HG03432 (cell line): ENCODE data around the gene BAIAP2.

Experiments used
- ATAC-seq: cut with Tn5 transposase; IDR thresholded peaks from one replicate; pipeline ENCODE4 v1.9.1; 2021; ENCODE audit warnings: mild to moderate bottlenecking, moderate library complexity; ENCODE audit not compliant: unreplicated experiment

BAIAP2 gene

DNA sequence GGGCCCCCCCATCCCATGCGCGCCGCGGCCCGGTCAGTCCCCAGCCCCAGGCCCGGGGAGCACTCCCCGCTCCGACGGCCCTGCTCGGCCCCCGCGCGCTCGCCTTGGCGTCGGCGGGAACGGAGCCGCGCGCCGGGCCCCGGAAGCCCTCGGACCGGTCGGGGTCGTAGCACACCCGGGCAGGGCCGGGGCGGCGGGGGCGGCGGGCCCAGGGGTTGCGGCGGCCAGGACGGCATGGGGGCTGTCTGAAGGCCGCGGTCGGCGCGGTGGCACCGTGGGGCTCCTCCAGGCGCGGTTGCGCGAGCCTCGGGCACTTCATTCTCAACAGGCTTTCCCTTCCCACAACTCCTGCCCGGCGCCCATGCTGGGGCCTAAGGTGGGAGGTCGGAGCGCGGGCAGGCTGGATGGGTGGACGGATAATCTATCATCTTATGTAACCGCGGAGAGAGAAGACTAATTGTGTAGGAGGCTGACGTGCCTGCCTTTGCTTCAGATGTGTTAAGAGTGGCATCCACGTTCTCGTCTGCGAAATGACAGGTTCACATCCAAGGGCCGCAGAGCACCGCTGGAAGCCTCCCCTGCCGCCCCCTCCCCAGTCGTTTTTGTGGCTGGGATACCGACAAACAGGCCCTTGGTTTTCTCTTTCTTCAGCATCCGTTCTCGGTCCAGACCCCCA, 708 bp downstream of the BAIAP2 start:
- ATAC-seq: peak; percentile 5

DNA sequence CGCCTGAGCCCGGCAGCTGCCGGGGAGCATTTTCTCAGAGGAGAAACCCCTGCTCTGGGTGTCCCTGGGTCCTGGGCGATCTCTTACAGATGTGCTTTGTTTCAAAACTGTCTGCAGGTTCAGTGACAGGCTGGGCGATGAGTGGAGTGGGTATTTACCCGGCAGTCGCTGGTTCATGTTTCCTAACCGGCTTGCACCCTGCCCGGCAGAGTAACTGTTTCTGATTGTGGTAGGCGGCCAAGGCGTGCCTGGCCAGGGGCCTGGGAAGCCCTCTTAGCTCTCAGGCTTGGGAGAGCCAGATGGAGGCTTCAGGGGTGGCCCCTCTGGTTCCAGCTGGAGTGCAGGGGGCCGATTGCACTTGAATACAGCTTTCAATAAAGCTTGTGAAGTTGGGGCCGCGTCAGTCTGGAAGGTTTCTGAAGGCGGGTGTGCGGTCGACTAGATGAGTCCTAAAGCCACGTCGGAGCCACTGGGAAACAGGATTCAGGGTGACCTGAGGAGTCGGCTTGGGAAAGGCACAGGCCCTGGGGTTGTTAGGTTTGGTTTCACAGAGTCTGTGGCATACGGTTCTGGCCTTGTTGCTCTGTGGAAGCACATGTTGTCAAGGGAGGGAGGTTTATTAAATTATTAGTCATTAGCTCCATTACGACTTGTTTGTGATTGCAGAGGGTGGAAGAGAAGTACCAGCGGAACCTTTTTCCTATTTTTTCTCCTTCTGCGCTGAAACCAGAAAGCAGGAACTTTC, 1.4 kb downstream of the BAIAP2 start:
- ATAC-seq: no peak

DNA sequence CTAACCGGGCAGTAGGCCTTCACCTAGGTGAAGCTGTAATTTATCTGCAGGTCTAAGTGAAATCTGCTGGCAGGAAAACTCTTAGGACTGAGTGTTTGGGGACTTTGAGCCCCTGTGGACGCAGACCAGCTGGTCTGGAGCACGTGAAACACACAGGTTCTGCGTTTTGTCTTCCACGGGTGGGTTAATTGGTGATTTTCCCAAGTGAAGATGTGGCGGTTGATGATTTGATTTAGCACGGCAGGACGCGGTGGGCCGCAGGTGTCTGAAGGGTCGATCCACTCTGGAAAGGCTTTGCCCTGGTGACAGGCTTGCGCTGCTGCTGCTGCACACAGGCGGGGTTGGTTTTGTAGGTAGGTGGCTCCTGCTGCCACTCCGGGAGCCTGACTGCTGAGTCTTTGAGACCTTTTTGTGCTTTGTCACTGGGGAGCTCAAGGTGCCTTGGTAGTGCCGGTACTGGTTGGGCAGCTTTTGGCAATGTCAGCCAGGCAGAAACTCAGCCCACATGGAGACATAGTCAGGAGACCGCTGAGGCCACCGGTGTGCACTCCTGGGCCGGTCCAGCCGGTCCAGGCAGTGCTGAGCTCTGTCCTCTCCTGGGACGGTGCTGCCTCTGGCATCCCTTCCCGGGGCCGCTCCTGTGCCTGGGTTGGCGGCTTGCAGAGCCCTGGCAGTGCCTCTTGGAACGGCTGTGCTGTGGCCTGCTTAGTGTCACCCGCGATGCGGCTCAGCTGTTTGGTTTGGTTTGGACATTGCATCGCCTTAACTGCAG, 2.3 kb downstream of the BAIAP2 start:
- no peak for ATAC-seq

DNA sequence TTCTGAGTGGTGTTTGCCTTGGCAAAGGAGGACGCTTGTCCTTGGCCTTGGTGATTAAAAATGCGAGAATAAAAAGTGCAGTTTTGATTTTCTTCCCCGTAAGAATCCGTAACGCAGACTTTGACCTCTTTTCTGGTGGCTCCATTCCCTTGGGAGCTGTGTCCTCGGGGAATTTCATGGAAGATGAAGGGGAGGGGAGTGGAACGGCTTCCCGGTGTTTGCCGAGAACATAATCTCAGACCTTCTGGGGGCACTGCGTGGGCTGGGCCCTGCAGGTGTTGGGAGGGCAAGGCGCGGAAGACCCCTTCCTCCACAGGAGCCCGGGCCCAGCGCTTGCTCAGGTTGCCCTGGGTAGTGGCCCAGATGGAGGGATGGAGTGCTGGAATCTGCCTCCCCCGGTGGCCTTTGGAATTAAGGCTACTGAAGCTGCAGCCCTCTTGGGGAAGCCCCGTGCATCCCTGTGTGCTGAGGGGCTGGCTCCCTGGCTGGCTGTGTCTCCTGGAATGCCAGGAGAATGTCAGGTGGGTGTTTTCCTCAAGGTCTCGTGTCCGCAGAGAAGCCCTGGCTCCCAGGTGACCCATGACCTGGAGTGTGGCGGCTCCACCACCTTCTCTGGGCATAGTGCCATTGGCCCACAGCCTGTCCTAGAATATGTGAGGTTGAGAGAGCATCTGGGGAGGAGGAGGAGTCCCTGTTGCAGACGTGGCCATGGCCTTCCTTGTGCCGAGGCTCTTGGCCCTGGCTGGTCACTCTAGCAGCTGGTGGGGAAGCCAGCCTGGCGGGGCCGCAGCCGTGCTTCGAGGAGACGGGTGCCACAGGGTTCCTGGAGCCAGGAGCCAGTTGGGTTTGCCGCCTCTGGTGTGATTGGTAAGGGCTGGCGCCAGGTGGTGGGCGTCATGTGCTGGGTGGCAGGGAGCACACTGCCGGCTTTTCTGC, 3.1 kb downstream of the BAIAP2 start:
- ATAC-seq: no peak

DNA sequence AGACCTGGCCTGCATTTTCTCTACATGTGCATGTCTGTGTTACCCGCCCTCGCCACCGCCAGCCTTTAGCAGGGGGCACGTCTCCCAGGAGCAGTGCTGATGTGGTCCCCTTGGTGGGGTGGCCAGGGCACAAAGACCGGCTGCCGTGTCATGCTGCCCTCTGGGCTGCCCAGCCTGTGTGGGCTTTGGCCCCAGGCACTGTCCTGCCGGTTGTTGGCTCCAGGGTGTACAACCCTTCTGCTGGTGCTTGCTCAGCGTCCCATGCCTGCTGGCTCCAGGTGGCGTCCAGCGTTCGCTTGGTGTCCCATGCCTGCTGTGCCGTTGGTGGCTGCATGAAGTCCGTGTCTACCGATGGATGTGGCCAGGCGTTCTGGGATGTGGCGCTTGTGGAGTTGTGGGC, 4.1 kb downstream of the BAIAP2 start:
- no peak for ATAC-seq

DNA sequence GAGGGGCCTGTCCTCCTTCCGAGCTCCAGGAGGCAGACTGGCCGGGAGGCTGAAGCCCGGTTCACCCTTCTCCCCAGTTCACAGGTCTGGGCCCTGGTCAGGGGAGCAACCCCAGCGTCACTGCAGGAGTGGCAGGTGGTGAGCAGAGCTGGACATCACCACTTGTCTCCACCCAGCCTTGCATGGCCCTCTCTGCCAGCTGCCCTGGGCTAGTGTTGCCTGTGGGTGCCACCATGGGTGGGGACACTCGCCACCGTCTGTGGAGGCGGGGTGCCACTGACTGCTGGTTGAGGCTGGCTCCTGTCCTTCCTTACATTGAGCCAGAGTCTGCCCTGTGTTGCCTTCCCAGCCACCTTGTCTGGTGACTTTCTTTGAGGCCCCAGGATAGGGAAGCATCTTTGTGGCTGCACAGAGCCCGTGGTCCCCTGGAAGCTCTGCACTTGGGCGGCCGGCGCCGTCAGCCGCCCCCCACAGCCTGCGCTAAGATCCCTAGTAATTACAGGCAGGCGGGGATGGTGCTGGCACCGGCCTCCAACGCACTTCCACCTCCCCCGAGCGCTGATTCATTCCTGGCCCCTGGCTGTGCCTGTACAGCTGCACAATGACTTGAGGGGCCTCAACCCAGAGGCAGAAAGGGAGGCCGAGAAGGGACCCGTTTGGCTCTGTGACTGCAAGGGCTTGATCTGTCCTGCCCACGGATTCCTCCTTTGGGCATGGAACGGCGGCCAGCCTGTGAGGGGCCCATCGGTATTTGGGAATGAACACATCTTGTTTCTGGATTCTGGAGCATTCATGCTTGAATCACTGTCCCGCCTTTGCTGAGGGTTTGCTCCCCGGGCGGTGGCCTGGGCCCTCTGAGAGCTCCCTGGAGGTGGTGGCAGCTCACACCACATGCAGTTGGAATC, 5.2 kb downstream of the BAIAP2 start:
- no peak for ATAC-seq

DNA sequence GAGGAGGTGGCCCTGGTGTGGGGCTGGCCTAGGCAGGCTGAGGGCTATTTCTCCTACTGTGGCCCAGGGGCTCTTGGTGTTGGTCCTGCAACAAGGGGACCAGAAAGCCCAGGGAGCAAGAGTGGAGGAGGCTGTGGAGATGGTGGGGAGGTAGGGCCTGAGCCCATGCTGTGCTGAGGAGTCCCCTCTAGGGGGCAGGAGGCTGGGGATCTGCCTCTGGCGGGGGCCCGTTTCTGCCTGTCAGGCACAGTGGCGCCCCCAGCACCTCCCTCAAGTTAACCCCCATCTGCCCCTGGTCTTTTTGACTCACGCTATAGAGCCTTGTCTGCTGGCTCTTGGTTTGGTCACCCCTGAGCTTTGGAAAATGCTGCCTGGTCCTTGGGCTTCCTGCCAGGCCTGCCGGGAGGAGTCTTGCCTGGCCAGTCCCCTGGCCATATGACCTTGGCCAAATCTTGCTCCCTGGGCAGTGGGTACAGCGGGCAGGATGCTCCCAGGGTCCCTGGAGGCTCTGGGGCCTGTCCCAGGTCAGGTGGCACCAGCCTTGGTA, 5.9 kb downstream of the BAIAP2 start:
- no peak for ATAC-seq

DNA sequence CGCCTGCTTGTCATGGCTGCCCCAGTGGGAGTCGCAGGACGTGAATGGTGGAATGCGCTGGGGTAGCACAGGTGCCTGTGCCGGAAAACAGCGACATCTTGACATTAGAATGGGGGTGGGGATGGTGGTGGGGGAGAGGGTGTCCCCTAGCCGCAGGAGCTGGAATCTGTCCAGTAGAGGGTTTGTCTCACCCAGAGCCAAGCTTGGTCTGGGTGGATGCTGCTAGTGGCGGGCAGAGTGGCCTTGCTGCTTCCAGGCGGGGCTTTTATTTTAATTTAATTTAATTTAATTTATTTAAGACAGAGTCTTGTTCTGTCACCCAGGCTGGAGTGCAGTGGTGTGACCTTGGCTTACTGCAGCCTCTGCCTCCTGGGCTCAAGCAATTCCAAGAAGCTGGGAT, 7.7 kb downstream of the BAIAP2 start:
- ATAC-seq: no peak

DNA sequence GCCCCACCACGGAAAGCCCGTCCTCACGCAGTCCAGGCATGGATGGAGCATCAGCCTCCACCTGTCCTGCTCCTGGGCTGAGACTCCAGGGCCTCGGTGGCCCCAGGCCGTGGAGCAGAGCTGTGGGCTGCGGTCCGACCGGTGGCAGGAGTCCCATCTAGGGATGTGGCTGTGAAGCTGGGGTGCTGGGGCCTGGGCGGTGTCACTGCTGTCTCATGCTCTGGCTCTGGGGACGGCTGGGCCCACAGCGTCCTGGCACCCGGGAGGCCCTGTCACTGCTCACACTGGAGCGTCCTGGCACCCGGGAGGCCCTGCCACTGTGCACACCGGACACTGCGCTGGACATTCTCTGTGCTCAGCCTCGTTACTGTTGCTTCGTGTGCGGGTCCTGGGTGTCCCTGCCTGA, 8.4 kb downstream of the BAIAP2 start:
- no peak for ATAC-seq

DNA sequence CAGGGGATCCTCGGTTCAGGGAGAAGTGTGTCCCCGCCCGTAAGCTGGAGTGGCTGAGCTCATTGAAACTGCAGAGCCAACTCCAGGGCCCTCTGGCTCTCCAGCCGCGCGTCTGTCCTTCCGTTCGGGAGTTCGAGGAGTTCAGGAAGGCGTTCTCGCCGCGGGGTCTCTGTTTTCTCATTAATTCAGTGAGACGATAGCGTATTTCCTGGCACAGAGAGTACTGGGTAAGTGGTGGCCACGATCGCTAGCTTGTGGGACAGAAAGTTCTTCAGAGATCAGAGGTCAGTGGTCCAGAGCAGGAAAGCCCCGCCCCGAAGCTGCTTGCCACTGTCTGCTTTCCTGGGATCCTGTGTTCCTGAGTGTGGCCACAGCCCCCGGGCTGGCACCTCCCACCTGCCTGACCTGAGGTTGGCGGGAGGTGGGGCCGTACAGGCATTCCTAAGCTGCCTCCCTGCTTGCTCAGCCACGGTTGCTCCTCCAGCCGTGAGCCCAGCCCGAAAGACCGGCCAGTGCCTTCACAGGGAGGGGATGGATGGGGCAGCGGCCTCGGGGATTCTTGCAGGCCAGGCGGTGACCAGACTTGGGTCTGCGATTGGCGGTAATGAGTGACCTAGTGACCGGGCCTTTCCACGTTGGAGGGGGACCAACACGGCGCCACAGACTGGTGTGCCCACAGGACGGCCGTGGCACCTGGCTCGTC, 8.9 kb downstream of the BAIAP2 start:
- no peak for ATAC-seq

DNA sequence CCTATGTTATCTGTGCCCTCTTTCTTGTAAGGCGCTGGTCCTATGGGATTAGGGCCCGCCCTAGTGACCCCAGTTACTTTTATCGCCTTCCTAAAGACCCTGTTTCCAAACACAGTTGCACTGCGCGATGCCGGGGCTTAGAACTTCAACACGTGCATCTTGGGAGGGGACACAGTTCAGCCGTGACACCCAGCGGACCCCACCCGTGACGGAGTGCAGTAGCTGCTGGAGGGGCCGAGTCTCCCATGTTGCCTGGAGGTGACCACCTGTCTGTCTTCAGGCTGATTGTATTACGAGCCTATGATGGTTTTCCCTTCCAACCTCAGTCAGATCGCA, 9.4 kb downstream of the BAIAP2 start:
- ATAC-seq: no peak

DNA sequence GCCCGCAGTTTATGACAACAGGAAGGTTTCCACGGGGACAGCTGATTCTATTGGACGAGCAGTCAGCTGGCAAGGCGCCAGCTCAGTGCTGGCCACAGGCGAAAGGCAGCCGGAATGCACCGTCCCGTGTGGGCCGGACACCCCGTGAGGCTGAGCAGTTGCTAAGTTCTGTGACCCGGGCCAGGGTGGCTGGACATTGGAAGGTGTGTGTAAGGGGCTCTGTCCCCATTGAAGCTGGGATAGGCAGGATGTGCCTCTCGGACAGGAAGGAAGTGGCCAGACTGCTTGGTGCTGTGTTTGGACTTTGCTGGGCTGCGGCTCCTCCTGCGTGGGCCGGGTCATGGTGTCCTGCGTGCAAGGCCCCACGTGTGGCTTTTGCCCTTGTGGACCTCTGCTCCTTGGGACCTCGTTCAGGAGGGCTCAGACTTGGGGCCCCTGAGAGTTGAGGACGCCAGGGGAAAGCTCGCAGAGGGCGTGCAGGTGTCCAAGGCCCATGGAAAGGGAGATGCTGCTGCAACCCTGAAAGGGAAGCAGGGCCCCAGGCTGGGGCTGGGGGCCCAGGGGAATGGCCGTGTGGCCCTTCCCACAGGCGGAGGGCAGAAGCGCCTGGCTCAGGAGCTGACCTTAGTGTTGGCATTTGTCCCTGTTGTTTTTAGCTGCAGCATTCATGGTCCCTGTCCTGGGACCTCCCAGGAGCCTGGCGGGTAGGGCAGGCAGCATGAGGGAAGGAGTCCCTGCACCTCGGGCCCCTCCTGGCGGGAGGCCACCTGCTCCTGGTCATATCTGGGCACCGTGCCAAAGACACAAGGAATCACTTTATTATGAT, 10.0 kb downstream of the BAIAP2 start:
- no peak for ATAC-seq

DNA sequence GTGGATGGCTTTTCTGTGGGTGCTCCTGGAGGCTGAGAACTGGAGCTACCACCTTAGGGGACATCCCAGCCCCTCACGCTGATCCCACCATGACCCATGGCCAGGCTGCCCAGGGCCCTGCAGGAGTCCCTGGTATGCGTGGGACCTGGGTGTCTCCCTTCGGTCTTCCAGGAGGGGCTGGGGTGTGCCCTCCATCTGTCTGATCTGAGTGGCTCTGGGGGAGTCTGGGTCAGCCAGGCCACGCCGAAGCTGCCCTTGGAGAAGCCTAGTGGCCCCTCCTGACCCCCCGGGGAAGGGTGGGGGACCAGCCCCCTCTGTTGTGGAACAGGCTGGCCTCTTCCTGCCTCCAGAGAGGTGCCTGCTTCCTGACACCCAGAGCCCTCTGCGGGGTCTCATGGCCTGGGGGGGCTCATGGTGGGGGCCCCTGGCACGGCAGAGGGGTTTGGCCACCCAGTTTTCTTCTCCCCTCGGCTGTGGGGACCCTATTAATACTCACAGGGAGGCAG, 10.7 kb downstream of the BAIAP2 start:
- no peak for ATAC-seq

DNA sequence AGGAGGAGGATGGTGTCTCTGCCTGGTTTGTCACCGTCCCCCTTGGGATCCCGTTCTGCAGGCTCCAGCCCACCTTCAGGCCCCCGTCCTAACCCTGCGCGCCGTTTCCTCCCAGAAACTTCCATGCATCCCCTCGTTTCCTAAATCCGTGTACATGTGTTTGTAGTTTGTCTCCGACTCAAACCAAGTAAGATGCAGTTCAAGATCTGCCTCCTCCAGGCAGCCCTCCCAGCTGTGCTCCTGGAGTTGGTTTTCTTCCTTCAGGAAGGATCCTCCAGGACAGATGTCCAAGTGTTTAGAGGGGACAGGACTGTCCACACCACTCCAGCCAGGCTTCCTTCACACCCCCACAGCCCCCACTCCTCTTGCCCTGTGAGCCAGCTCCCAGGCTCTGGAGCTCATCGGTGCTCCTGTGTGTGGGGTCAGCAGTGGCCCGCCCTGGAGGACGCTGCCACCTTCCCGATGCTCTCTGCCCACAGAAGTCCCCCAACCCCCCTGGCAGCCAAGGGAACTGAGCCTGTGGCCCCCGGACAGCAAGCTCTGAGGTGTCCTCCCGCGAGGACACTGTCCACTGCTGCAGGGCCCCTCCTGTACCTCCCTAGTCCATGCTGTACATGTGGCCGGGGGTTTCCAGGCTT, 11.3 kb downstream of the BAIAP2 start:
- no peak for ATAC-seq

DNA sequence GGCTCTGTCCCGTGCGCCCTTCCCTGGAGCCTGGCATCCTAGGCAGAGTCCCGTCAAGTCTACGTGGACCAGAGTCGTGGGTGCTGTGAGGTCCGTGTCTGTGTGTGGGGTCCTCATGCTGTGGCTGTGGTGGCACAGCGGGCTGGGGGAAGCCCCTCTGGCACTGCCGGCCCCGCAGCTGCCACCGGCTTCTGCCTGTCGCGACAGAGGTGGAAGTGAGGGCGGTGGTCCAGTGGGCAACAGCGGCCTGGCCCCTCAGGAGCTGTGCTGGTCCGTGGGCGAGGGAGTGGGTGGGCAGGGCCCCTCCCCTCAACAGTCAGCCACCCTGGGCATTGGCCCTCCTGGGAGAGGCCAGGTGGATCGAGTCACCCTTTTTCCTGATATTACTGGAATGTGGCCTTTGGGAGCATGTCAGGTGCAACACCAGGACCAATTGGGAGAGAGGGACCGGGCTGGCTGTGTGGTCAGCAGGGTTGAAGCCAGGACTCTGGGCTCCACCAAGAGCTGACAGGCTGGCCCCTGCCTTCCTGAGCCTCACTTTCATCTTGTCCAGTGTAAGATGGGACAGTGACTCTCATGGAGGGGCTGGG, 11.9 kb downstream of the BAIAP2 start:
- no peak for ATAC-seq

DNA sequence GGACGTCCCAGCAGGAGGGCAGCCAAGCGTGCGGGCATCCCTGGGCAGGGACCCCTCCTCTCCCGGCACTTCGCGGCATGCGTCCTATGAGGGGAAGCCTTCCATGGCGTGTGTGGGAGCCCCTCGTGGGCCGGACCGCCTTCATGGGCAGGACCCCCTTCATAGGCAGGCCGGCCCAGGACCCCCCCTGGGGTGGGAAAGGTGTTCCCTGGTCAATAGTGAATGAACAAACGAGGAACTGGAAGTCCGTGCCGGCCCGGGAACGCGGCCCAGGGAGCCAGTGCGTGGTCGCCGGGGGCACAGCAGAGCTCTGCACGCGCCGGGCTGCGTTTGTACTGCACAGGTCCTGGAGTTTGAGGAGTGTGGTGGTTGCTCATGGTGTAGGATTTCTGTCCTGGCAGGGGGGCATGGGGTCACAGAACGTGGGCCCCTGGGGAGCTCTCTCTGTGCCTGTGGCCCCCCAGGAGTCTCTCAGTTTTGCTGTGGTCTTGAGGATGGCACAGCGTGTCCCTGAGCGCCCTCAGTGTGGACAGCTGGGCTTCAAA, 13.9 kb downstream of the BAIAP2 start:
- no peak for ATAC-seq

DNA sequence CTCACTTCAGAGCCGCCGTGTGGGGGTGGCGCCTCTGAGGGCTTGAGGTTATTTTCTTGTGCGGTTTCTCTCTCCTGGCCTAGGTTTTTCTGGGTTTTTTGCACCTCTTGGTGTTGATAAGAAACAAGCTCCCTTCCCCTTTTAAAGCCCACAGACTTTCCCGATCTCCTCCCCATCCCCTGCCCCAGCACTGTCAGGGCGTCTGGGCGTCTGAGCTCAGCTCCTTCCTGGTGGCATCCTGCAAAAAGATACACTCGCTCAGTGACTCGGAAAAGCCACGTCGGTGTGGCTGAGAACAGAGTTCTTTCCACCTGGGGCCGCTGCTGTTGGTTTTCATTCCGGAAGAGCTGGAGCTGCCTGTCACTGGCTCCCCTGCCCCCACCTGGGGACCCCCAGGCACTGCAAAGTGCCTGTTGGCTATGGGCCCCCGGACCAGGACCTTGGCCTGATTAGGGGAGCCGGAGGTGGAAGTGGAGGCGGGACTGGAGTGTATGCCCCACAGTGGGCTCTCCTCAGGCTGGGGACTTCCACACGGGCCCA, 14.5 kb downstream of the BAIAP2 start:
- ATAC-seq: no peak
